Fibroblast of the aortic adventitia (primary cell): ENCODE data around the gene SLC19A2. TPM values are rescaled to one million over a fixed set of nuclear protein-coding genes. Genes with fewer than 3 reads are reported as not detected.

Source experiments
- DNase-seq: peaks from one replicate; pipeline ENCODE4 v3.0.0-alpha.2; 2010; ENCODE audit warnings: low read depth
- H3K4me3 ChIP-seq: 2 replicates; pipeline ENCODE4 v1.5.1; 2011; ENCODE audit warnings: low read depth, mild to moderate bottlenecking, control low read depth, low read length, moderate library complexity
- CTCF ChIP-seq: IDR thresholded peaks from 2 replicates; pipeline ENCODE4 v1.5.1; 2011; ENCODE audit warnings: mild to moderate bottlenecking, low read length, control low read depth, inconsistent platforms; ENCODE audit not compliant: insufficient read depth
- total RNA-seq: library from RNA; depleted of rRNA; stranded (reverse); fragments of >200 nt; gene quantifications from 2 replicates; pipeline ENCODE4 v1.2.3, GENCODE V29; 2012; ENCODE audit warnings: low replicate concordance

The SLC19A2 gene
- total RNA-seq, 1 donor, result 7.7 TPM

- H3K4me3 ChIP-seq, result no peak overlapping the region
- DNase-seq, result peak; percentile 17
- TF ChIP-seq CTCF, result no peak
Observed at GRCh38 chr1:169527451-169528214, 41.9 kb upstream of the SLC19A2 start.

GRCh38 chr1:169527001-169527400, 41.3 kb upstream of the SLC19A2 start:
- TF ChIP-seq CTCF, result no peak
- H3K4me3 ChIP-seq, result no peak overlapping the region
- no peak for DNase-seq

GRCh38 chr1:169526120-169526832, 40.5 kb upstream of the SLC19A2 start:
- H3K4me3 ChIP-seq, result no peak overlapping the region
- TF ChIP-seq CTCF, result no peak
- DNase-seq, result no peak

GRCh38 chr1:169525391-169525790, 39.6 kb upstream of the SLC19A2 start:
- no peak for TF ChIP-seq CTCF
- H3K4me3 ChIP-seq, result no peak overlapping the region
- no peak for DNase-seq

GRCh38 chr1:169523904-169524303, 38.2 kb upstream of the SLC19A2 start:
- H3K4me3 ChIP-seq, result no peak overlapping the region
- TF ChIP-seq CTCF, result no peak
- no peak for DNase-seq

- no peak for TF ChIP-seq CTCF
- no peak overlapping the region for H3K4me3 ChIP-seq
- DNase-seq, result no peak
Observed at GRCh38 chr1:169521226-169521625, 35.5 kb upstream of the SLC19A2 start.
